GM19397 (cell line): Measurements from ENCODE around the gene CNTN5.
"Not testable (repeated sequence)": the region's sequence is repeated elsewhere in the genome, so short reads cannot be mapped to it uniquely, and the experiment has no call there.

Experiments used
- ATAC-seq: cut with Tn5 transposase; IDR thresholded peaks from one replicate; pipeline ENCODE4 v1.9.1; 2021; ENCODE audit warnings: mild to moderate bottlenecking, moderate library complexity; ENCODE audit not compliant: unreplicated experiment

Gene CNTN5

GRCh38 chr11:99268886-99269285 lies 248.1 kb downstream of the CNTN5 start:
- no peak for ATAC-seq

- ATAC-seq, result no peak
These were observed 250.8 kb downstream of the CNTN5 start for GRCh38 chr11:99271527-99271926.

DNA sequence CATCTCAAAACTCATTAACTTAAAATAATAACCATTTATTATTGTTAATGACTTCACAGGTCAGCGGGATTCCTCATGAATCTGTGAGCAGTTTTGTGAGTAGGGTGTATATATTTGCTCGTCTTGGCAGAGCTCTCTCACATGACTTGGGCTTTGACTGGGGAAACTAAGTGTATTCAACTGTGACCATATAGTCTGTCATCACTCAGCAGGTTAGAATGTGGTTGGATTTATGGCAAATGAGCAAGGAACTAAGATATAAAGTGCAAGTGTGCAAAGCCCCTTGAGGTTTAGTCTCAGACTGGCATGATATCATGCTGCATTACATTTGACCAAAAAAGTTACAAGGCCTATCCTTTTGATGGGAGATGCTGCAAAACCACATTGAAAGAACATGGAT lies 254.8 kb downstream of the CNTN5 start:
- no peak for ATAC-seq

GRCh38 chr11:99277281-99277680 lies 256.5 kb downstream of the CNTN5 start:
- ATAC-seq, result no peak

- ATAC-seq, result no peak
These were observed 258.5 kb downstream of the CNTN5 start for GRCh38 chr11:99279266-99279665.

DNA sequence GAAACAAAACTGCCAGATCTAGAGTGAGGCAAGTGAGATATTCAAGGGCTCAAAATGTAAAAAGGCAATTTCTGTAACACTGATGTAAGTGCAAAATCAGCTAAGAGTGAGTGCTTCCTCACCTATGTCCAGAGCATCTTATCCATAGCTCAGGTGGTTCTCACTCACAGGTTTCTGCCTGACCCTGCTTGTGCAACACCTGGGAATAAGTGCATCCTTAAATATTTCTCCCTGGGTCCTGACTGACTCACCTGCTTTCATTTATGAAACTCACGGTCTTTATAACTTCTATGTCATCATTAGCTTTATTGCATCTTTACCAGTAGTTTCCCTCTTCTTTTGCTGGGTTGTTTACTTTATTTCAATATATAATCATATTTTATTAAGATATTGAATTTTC lies 260.6 kb downstream of the CNTN5 start:
- no peak for ATAC-seq

DNA sequence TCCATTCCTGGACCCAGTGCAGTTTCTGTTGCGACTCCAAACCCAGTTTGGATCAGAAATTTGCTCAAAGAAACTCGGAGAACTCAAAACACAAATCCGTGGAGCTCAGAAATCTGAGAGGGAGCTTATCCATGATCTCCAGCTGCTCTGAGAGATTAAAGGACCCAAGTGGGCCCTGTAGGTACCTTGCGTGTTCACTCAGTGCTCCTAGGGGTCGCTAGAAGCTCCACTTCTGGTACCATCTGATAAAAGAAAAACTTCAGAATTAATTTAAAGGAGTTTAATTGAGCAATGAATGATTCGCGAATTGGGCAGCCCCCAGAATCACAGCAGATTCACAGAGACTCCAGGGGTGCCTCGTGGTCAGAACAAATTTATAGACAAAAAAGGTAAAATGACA lies 277.2 kb downstream of the CNTN5 start:
- ATAC-seq, result not testable (repeated sequence)

DNA sequence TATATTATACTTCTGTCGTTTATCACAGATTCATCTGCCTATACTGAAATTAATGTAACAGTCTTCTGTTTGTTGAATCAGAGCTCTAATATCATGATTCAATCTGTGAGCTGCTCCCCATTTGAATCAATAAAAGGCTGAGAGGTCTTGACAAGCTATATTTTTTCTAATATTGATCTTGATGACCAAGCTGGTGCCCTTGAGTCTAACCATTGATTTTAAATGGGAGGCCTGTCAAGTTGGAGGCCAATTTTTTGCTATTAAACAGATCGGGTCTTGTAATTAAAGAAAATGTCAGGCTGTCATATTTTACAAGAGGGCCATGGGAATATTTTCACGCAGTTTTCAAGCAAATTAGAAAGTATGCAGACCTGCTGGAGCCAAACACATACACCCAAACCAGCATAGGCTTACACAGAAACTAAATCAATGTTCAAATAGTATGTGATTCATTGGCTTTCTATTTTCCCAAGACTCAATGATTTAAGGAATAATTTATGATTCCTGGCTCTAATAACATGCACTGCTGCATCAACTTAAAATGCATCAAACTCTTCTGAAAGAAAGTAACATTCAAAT lies 286.9 kb downstream of the CNTN5 start:
- ATAC-seq, result no peak

DNA sequence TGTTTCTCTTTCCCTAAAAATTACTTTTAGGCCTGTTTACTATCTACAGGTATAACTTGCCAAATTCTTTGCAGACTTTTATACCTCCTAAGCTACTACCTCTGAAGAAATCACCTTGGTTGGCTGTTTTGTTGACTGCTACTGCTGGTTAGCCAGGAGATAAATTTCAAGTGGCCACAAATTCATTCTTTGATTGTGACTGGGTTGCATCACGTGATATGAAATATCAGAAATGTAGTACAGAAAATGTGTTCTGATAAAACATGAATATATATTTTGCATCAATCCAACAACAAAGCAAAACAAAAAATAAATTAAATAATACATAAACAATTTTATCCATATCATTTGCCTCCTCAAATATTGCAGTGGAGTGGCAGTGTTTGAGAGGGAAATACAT lies 291.1 kb downstream of the CNTN5 start:
- ATAC-seq, result no peak

GRCh38 chr11:99316776-99317520 lies 296.2 kb downstream of the CNTN5 start:
- no peak for ATAC-seq

- ATAC-seq, result no peak
These were observed 300.1 kb downstream of the CNTN5 start for GRCh38 chr11:99320769-99321290.

DNA sequence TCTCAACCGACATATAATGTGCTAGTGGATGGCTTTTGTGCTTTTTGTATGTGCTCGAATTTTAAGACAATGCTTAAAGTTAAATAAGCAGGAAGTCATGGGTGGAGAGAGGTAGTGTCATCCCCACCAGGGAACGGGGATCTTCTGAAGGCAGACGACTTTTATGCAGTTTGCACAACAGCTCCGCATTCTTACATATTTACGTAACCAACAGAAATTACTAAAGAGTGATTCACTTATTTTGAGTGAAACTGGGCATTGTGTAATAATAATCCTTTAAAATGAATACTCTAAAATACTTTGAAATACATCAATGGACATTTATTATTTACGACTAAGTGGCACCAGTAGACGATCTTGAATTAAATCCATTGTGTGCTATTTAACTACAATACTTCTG lies 305.1 kb downstream of the CNTN5 start:
- ATAC-seq, result no peak

DNA sequence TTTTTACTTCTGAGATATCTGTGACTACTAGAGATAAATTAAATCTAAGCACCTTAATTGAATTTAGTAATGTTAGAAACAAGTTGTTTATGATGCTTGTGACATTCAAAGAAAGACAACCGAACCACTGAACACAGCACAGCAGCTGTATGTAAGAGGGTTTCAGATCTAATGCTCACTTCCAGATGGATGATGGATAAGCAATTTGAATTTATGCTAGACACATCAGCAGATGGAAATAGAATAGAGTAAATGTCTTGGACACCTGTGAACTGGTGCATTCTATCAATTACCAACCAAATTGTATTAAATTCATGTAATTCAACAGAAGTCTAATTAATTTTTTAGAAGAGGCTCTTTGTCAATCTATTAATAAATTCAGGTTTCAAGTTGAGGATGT lies 306.3 kb downstream of the CNTN5 start:
- ATAC-seq, result no peak

DNA sequence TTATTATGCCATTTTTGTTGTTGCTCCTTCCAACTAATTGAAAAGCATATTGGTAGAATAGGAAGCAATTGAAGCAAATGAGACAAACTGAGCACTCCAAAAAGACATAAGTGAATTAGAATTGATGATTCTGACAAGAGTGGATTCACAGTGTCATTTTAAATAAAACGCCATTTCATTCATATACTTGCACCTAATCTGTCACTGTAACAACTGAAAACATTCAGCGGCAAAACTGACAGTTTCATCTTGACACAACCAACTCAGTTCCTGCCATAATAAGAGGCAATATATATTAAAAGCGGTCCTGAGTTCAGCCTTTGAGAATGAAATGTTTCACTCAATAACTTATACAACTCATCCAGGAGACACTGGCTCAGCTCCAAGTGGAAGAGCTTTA lies 306.8 kb downstream of the CNTN5 start:
- ATAC-seq, result no peak

GRCh38 chr11:99333621-99334020 lies 312.9 kb downstream of the CNTN5 start:
- ATAC-seq, result no peak

- no peak for ATAC-seq
These were observed 322.4 kb downstream of the CNTN5 start for GRCh38 chr11:99343117-99343516.

GRCh38 chr11:99349151-99349673 lies 328.5 kb downstream of the CNTN5 start:
- ATAC-seq, result no peak

- ATAC-seq, result no peak
These were observed 330.9 kb downstream of the CNTN5 start for GRCh38 chr11:99351624-99352023.

DNA sequence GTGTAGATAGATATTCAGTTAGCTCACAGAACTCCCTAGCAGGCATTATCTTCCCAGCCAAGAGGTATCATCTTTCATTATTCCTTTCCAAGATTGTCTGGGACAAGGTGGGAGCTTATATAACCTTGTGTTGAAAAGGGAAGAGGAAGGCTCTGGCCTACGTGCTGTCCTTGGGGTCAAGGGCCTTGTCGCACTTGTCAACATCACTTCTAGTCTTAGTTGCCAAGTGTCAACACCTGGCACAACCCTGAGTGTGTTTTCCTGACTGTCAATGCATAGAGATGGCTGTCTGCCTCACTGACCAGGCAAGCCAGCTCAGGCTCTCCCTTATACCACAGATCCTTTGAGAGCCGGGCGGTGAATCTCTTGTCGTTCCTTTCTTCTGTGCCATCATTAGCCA lies 331.9 kb downstream of the CNTN5 start:
- no peak for ATAC-seq

DNA sequence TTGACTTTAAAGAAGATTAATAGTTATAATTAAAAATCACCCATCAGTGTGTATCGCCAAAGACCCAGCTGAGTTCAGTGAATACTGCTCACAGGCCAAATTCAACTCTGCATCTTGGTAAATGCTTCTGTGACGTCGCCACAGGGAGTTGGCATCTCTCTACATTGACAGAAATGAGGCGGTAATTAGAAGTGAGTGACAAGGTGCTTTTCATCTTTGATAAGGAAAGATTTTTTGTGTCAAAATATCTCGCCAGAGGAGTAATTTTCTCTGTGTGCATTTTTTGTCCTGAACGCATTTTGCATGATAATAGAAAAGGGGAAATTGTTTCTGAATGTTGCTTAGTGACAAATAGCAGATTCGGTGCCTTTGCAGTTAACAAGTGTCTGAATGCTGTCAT lies 345.8 kb downstream of the CNTN5 start:
- ATAC-seq, result no peak

- no peak for ATAC-seq
These were observed 347.8 kb downstream of the CNTN5 start for GRCh38 chr11:99368583-99368982.

- ATAC-seq, result no peak
These were observed 349.9 kb downstream of the CNTN5 start for GRCh38 chr11:99370549-99371216.
